Activated T-cell treated with anti-CD3 and anti-CD28 coated beads, Interleukin-2, amount 50 U/mL, for 1 hour (primary cell): ENCODE results near the gene CST3.
A peak's percentile ranks its signal among the peaks of the same experiment; 100 is the strongest.
"Not testable (repeated sequence)": the region's sequence is repeated elsewhere in the genome, so short reads cannot be mapped to it uniquely, and the experiment has no call there.

Experiments
- DNase-seq: peaks from one replicate; pipeline ENCODE4 v3.0.0-alpha.2; 2020

Gene CST3

DNA sequence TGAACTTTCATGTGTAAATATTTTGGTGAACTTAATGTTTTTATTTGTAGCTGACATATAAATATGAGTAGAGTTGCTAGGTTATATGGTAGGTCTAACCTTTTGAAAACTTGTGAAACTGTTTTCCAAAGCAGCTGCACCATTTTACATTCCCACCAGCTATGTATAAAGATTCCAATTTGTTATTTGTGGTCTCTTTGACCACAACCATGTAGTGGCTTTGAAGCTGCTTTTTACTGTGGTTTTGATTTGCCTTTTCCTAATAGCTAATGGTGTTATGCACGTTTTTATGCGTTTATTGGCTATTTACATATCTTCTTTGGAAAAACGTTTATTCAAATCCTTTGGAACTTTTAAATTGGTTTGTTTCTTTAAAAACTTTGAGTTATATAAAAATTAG is 10.3 kb downstream of the CST3 start:
- no peak for DNase-seq

DNA sequence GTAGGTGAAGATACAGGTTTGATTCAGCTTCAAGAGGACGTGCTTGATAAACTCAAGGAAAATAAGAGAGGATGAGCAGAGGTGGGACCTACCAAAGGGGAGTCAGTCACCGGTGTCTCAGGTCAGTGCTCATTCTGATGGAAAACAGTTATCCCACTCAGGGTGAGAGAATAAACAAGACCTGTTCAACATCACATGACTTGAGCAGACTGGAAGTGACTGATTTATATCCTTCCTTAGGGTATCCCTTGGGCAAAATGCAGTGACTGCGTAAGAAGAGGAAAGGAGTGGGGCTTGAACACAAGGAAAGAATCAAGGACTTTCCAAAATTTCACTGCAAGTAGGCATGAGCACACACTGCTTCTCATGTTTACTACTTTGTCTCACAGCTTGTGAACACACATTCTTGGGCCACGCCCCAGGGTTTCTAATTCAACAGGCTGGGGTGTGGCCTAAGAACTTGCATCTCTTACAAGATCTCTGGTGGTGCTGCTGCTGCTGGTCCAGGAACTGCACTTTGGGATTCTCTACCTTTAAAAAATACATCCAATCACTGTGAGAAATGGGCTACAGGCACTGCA is 11.6 kb downstream of the CST3 start:
- no peak for DNase-seq

DNA sequence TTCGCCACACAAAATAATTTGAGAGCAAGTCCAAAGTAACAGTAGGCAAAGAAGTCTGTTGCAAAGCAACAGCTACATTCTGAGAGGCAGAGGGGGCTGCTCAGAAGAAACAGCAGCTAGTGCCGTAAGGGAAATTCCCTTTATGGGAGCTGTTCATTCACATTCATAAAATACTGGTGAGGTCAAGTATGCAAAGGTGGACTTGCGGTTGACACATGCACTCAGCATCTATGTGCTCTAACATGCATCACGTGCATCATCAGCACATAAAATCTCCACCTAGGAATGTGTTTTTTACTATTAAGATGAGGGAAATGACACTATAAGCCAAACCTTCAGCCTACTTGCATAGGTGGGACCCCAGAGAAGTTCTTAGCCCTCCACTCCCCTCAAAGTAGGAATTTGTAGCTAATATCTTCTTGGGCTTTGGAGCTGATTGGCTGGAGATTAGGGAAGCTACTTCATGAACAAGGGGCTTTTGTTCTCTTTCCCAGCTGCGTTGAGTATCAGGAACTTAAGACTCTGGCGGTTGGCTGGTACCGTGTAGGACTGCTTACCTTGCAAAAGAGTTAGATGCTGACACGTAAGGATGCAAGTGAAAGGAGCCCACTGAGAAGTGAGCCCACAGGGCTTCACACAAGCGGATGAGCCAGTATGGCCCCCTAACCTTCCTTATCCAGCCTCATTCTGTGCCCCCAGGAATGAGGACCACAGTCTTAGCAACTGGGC is 12.4 kb downstream of the CST3 start:
- DNase-seq: no peak

DNA sequence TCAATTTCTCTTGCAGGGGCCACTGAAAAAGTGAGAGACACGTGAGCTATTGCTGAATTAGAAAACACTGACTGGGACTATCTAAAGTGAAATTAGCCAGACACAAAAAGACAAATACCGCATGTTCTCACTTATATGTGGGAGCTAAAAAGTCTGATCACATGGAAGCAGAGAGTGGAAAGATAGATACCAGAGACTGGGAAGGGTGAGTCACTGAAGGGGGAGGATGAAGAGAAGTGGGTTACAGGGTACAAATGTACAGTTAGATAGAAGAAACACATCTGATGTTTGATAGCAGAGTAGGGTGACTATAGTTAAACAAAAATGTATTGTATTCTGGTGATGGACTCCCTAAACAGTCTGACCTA is 13.4 kb downstream of the CST3 start:
- DNase-seq: no peak

DNA sequence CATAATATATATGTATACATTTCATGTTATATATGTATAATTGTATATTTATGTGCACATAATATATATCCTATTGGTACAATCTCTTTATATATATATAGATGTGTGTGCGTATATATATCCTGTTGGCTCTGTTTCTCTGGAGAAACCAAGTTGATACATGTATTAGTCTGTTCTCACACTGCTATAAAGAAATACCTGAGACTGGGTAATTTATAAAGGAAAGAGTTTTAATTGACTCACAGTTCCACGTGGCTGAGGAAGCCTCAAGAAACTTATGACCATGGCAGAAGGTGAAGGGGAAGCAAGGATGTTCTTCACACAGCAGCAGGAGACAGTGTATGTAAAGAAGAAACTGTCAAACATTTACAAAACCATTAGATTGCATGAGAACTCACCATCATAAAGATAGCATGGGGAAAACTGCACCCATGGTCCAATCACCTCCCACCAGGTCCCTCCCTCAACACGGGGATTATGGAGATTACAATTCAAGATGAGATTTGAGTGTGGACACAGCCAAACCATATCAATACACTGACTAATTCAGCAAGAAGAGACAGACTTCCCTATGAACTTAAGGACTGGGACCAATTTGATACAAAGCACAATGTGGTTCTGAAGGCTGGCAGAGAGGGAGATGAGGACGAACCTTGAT is 14.0 kb downstream of the CST3 start:
- no peak for DNase-seq

DNA sequence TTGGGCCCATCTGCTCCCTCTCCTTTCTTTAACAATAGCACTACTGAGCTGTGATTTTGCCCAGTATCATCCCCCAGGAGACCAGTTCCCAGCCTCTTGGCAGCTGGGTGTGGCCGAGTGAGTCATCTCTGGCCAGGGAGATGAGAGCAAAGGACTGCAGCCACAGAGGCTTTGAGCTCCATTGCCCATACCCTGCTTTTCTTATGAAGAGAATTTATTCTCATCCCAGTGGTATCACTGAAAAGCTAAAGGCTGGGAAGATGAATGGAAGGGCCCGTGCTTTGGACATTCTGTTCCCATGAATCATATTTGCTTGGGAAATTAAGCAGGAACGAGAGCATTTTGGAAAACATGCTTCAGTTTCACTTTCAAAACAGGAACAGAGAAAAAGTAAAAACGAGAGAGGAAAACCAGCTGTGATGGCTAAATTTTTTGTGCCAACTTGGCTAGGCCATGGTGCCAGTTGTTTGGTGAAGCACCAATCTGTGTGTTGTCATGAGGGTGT is 14.9 kb downstream of the CST3 start:
- no peak for DNase-seq

DNA sequence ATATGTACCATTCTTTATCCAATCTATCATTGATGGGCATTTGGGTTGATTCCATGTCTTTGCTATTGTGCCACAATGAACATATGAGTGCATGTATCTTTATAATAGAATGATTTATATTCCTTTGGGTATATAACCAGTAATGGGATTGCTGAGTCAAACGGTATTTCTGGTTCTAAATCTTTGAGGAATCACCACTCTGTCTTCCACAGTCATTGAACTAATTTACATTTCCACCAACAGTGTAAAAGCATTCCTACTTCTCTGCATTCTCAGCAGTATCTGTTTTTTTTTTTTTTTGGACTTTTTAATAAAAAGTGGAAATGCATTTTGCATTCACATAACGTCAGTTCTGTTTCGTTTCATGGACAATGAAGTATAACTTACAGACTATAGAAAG is 15.4 kb downstream of the CST3 start:
- DNase-seq: not testable (repeated sequence)

DNA sequence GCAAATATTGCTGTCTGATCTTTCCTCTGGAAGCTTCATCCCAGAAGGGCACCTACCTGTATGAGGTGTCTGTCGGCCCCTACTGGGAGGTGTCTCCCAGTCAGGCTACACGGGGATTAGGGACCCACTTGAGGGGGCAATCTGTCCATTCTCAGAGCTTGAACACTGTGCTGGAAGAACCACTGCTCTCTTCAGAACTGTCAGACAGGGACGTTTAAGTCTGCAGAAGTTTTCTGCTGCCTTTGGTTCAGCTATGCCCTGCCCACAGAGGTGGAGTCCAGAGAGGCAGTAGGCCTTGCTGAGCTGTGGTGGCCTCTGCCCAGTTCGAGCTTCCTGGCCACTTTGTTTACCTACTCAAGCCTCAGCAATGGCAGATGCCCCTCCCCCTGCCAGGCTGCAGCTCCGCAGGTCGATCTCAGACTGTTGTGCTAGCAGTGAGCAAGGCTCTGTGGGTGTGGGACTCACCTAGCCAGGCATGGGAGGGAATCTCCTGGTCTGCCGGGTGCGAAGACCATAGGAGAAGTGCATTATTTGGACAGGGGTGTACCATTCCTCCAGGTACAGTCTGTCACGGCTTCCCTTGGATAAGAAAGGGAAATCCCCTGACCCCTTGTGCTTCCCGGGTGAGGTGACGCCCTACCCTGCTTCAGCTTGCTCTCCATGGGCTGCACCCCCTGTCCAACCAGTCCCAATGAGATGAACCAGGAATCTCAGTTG is 16.9 kb downstream of the CST3 start:
- DNase-seq: not testable (repeated sequence)

DNA sequence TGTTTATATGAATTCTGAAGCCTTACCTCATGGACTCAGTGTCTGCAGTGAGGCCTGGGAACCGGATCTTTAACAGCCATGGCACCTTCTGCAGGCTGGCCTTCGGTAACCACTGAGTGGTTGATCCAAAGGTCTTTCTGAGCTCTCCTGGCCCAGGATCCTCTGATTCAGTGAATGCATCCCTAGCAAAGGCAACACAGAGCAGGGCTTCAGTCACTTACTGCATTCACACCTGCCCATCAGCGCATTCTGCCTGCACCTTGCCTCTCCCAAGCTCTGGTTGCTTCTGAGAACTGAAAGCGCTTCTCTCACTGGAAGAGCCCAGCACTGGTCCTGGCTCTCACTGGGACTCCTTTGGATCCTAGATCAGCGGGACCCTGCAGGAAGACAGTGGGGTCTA is 23.6 kb downstream of the CST3 start:
- DNase-seq: no peak

DNA sequence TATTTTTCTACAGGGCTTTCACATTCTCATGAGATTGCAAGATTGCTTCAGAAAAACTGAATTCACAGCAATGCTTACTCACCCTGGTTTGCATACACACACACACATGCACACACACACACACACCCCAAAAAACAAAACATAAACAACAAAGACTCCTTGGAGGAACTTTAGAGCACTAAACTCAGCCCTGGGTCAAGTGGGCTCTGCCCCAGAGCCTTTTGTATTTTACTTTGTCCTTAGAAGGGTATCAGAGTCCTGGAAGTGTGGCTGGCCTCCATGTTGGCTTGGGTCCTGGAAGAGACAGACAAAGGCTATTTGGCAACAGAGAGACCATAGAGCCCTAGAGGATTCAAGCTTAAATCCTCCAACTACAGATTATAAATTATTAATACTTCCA is 24.1 kb downstream of the CST3 start:
- no peak for DNase-seq

DNA sequence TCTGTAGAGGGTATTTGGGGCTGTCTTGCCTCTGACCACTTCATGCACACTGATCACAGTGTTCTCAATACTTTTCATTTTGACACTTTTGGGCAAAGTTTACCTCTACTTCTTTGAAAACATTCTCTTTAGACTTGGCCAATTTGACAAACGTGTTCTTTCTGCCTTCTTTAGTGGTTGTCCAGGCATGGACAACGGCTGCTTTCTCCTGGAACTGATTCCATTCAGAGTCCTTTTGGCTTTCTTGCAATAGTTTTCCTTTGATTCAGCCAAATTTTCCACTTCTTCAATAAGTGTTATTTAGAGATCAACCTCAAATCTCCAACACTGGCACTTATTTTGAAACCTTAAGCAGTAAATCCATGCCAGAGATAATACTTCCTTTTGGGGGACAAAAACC is 25.4 kb downstream of the CST3 start:
- DNase-seq: no peak

DNA sequence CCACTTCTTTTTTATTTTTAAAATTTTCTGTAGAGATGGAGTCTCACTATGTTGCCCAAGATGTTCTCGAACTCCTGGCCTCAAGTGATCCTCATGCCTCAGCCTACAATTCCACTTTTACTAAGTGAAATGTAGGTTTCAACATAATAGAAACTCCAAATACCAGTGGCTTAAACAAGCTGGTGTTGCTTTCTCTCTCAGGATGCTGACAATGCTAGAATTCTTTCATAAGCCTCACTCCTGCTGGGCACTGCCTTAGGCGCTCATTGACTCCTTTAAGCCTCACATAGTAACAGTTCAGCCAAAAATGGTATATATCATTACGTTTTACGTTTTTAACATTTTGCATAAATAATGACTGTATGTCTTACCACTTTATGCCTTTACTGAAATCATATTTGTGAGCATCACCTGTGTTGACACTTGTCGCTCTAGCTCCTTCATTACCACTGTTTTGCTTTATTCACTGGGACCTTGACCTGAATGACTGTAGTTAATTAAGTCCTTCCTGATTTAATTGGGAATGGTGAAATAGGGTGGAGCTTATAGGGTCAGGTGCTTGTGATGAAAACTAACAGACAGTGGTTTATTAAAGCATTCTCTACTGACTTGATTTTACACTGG is 28.2 kb downstream of the CST3 start:
- DNase-seq: no peak

DNA sequence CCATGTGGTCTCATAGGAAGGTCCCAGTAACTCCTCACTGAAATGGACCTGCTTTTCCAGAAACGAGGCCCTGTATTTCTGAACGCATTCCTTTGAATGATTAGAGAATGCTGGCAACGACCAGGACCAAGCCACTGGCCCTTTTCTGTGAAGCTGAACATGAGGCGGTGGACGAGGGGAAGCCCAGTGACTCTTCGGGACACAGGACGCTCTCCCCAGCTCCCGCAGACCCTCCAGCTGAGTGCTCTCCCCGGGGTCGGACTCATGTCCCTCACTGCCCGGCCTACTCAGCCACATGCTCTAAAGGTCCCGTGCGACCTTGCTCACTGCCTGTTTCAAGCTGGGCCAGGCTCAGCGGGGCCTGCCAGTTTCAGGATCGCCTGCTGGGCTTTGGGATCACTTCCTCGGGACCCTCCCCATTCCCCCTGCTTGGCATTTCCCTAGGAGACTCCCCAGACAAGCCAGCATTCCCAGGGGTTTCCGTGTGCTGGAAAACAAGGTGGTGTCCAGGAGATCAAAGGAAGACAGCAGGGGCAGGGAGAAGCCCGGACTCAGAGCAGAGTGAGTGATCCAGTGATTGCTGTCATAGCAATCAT is 29.4 kb downstream of the CST3 start:
- DNase-seq: no peak

DNA sequence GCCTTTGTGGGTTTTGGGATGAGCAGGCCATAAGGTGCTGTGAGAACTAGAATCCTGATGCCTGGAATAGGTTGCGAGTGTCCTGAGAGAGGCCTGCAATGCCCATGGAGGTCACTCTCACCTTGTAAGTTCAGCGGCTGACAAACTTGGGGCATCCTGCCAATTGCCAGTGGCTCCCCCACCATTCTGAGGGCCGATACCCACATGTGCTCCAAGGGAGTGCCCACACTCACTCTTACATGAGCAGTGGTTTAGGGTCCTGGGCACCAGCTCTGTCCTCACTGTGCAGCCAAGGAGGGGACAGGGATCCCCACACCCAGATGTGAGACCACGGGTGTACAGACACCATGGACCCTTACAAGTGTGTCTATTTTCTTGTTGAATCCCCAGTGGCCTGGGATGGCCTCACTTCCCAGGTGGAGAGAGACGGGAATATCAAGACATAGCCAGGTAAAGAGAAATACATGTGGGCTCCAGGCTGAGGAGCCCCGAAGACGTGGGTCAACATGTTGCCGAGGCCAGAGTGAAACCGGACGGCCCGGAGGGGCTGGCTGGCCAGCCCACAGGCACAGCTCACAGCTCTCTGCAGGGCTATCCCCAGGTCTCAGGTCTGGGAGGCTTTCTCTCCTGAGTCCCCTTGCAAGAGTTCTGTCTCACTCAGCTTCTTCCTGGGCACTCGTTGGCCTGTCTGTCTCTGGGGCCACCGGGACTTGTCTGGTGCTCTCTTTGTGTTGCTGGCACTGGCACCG is 30.1 kb downstream of the CST3 start:
- DNase-seq: no peak

DNA sequence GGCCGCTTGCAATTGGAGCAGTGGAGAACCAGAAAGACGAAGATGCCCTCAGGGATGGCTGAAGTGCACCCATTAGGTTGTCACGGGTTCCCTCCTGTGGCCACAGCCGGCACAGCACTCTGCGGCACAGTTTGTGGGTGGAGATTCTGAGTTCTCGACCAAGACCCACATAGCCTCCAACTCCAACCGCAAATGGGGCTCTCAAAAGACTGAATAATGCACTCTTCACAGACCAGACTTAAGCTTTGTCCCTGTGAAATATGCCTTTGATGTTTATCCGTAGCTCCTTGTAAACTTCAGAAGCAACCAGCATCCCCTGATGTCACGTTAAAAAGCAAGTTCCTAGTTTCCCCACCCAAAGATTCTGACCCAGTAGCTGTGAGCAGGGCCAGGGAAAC is 31.1 kb downstream of the CST3 start:
- DNase-seq: peak; percentile 56

DNA sequence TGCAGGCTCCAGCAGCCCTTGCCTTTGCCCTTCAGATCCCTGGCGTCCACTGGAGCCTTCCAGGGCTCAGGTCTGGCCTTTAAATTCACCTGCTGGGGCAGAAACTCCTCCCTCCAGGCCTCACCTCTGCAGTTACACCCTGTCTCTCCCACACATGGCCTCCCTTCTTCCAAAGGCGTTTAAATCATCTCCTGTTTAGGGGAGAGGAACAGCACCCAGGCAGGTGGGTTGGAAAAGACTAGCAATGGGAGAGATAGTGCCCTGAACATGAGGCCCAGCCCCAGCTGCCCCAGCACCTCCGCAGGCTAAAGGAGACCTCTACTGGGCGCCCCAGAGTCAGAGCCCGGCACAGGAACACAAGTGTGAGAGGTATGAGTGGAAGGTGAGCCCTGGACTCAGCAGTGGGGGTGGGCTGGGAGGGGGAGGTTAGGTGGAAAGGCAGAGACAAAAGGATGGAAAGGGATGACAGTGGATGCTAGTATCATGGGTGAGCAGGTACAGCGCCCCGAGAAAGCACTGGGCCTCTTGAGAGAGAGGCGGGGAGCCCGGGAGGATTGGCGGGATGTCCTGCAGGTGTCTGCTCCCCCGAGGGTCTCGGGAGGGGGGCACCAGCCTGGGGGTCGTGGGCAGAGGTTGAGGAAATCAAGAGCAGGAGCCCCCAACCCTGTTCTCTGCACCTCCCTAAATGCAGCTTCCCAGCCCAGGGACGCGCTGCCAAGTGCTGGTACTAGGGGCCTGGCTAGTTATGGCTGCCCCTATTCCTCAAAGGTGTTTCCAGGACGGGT is 31.7 kb downstream of the CST3 start, which contains the start of gene CST9:
CST9 (minus strand) TSS at position 51 of the 785 bp plus-strand sequence. CDS start 53 bp downstream, outside the sequence.
- no peak for DNase-seq

DNA sequence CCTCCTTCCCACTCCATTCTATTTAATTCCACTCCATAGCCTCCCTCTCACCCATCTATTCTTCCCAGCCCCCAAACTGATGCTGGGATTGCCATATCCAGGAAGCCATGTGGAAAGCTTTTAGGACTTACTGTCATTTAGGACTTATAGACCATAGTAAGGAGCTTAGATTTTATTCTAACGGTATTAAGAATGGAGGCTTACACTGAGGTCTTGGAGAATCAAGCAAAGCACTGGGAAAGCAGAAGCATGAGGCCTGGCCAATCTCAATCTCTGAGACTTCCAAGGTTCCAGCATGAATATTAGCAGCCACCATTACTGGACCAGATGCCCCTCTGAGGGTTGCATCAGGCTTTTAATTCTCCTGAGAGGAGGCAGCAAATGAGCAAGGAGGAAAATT is 33.4 kb downstream of the CST3 start:
- DNase-seq: no peak

DNA sequence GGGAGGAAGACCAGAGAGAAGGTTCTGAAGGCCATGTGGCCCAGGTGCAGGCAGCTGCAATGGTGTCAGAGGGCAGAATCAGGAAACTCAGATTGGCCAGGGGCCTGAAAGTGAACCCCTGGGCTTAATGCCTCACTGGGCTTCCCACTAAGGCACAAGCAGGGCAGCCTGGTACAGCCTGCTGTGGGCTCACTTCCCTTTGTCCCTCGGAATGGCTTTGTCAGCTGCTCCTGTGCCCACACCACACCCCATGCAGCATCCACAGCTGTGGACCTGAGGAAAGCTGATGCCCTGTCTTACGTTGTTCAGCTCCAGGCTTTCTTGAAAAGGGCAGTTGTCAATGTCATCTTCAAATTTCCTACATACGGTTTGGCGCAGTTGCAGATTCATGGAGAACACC is 34.4 kb downstream of the CST3 start:
- DNase-seq: no peak

DNA sequence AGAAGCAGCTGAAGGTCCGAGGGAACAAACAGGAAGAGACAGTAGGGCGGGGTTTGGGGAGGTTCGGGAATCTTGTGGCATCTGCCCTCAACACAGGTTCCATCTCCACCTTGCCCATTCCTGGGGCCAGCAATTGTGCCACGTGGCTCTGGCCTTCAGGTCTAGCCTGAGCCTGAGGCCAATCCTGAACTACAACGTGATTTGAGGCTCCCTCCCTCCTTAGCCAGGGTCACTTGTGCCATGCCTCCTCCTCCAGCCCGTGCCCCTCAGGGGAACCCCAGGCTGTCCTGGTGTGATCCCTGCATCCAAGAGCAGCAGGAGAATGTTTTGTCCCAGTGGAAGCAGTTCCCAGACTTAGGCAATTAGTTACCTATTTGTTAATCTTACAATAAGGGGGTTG is 35.1 kb downstream of the CST3 start:
- no peak for DNase-seq

DNA sequence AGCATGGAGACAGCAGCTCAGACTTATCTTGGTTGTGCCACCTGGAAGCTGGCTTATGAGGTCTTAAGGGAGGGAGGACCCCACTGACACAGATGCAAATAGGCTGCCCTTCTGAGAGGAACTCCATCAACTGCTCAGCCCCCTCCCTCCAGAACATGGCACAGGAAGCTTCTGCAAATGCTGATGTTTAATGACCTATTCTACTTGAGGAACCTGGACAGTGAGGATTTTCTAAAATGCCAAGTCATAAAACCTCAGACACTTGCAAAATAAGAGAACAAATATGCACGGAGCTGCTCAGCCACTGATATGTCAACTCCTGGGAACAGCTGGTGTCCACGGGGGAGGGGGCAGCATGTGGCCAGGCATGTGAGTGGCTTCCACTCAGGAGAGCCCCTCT is 35.5 kb downstream of the CST3 start:
- DNase-seq: no peak

DNA sequence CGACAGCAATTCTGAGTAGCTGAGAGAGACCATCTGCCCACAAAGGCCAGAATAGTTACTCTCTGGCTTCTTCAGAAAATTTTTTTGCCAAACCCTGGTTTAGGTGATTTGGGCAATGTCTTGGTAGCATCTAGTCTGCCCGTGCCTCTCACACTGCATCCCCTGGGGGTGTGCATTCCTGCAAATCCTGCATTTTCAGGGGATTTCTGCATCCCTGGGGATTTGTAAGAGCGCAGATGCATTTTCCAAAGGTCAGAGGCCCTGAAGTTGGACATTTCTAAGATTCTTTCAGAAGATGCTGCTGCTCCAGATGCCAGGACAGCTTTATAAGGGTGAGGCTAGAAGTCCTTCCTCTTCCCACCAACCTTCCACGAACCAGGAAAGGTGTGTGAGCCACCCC is 36.0 kb downstream of the CST3 start:
- DNase-seq: no peak
